A549 treated with GW870086 at 1 μM for 4 hours (cell line): ENCODE results near the gene RAB36. TPM values are rescaled to one million over a fixed set of nuclear protein-coding genes. Genes with fewer than 3 reads are reported as not detected.

ENCODE experiments used
- total RNA-seq: library from RNA; stranded (reverse); fragments of 200-300 nt; extraction: Qiagen RNA extraction; gene quantifications from 5 replicates; pipeline ENCODE4 v1.2.3, GENCODE V29; 2022; ENCODE audit warnings: low read depth

The RAB36 gene
- total RNA-seq: 6.6 to 8.3 TPM (median 7.3 TPM) in 5 replicates

DNA sequence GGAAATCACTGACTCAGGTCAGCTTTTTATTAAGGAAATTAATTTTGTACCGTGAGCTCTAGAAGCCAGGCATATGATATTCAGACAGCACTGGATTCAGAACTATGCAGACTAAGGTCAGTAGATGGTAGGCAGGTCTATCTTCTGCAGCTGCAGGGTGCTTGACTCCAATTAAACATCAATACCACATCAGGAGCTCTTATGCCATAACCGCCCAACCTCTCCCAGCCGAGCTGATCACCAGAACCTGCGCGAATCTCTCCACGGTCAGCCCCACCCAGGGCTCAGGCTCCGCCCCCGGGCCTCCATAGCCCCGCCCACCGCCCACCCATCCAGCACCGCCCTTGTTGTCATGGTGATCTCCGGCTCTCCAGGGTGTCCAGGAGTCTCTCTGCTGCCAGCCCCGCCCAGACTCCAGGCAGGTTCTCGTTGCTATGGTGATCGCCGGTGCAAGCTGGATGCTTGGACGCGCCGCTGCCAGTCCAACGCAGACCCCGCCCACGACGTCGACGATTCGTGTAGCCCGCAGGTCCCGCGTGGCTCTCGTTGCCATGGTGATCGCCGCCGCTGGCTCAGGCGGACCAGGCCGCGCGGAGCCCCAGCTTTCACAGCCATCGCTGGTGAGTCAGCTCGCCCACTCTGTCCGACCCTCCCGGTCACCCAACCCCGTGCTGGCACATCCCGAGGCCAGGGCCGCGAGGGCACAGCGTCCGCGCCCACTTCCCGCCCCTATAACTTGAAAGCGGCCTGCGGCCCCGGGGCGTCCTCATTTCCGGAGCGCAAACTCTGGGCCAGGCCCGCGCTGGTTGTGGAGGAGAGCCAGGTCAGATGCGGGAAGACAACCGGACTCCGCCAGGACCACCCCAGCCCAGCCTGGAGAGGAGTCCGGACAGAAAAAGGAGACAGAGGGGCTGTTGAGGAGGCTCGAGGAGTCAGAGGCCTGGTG lies at the start of gene RAB36:
RAB36 (plus strand) TSS at position 546 of the 946 bp plus-strand sequence. CDS start 1,140 bp downstream, outside the sequence.

GRCh38 chr22:23180301-23180892 lies 35.1 kb downstream of the RAB36 start, which contains the start of gene BCR:
Gene BCR (plus strand): TSS chr22:23180509. CDS start chr22:23180961, 452 bp downstream.

Other genes with a start within 250 kb of the RAB36 start
- 1.9 to 3.0 TPM (median 2.5 TPM) in 5 replicates for gene GNAZ, start 75.0 kb upstream of the RAB36 start, total RNA-seq
- gene RSPH14, start 3.5 kb upstream of the RAB36 start, total RNA-seq: 1.1 to 2.2 TPM (median 1.2 TPM) in 5 replicates
- 14.5 to 16.0 TPM (median 15.1 TPM) in 5 replicates for gene BCR, start 35.0 kb downstream of the RAB36 start, total RNA-seq